ENCODE data around the gene PKP4.

PKP4 gene

DNA sequence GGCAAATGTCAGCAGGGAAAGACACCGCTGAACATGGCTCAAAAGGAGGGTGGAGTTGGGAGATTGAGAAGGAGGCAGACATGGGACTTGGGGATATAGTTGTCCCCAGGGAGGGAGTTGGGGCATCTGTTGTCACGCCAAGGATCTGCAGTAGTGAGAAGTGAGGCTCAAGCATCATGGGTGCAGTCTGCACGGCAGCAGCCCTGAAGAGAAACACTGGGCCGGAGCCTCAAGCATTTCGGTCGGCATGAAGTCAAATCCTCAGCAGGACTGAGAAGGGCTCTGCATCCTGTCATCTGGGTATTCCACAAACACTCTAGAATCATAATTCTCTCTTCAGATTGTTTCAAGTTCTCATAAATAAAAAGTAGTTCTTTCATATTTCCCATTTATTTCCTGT, 205.7 kb downstream of the PKP4 start:
- H3K9me3 ChIP-seq: no peaks in the 10 kb centered on the region

DNA sequence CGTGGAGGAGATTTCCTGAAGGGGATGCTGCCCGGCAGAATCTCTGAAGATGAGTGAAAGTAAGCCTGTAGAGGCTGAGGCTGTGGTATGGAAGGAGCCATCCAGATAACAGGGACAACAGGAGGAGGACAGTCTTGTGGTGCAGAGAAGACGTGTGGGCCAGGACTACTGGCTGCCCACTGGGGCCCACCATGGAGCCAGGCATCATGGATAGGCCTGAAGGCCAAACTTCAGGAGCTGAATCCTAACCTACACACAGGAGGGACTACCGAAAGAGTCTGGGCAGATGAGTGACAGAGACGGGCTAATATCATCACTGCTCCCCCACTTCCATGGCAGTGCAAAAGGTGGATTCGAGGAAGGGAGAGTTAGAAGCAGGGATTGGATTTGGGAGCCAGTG, 207.0 kb downstream of the PKP4 start:
- DNase-seq: no peak
- H3K4me3 ChIP-seq (ENCODE audit: low read depth, low read length): no peak overlapping the region
- H3K4me1 ChIP-seq: no peaks in the 10 kb centered on the region
- TF ChIP-seq, protein P1, sequence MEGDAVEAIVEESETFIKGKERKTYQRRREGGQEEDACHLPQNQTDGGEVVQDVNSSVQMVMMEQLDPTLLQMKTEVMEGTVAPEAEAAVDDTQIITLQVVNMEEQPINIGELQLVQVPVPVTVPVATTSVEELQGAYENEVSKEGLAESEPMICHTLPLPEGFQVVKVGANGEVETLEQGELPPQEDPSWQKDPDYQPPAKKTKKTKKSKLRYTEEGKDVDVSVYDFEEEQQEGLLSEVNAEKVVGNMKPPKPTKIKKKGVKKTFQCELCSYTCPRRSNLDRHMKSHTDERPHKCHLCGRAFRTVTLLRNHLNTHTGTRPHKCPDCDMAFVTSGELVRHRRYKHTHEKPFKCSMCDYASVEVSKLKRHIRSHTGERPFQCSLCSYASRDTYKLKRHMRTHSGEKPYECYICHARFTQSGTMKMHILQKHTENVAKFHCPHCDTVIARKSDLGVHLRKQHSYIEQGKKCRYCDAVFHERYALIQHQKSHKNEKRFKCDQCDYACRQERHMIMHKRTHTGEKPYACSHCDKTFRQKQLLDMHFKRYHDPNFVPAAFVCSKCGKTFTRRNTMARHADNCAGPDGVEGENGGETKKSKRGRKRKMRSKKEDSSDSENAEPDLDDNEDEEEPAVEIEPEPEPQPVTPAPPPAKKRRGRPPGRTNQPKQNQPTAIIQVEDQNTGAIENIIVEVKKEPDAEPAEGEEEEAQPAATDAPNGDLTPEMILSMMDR (IDR thresholded peaks at IDR 0.05; ENCODE audit: low read depth, low read length): no peak
- H3K36me3 ChIP-seq: no peaks in the 10 kb centered on the region
- no peaks in the 10 kb centered on the region for H3K27me3 ChIP-seq
- H3K9me3 ChIP-seq: no peaks in the 10 kb centered on the region

More for the DNA sequence above, 205.7 kb downstream of the PKP4 start:
- TF ChIP-seq, protein P1 (IDR thresholded peaks at IDR 0.05; ENCODE audit: low read depth, low read length): no peak
- no peaks in the 10 kb centered on the region for H3K4me1 ChIP-seq
- H3K27me3 ChIP-seq: no peaks in the 10 kb centered on the region
- no peak for DNase-seq
- no peaks in the 10 kb centered on the region for H3K36me3 ChIP-seq
- no peak overlapping the region for H3K4me3 ChIP-seq (ENCODE audit: low read depth, low read length)

DNA sequence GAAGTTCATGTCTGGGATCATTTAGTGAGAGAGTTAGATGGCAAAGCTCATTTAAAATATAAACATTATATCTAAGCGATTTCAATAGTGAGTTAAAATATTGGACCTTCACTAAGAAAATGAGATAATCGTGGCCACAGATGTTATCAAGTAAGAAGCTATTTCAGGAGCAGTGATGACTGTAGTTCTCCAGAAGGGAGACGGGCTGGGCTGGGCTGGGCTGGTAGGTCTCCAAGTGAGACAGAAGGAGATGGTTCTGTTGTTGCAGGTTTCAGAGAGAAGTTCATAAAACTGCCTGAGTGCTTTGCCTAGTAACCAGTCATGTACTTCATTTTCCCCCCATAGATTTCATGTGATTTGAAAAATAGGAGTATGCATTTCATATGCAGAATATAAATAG, 208.2 kb downstream of the PKP4 start:
- TF ChIP-seq, protein P1 (IDR thresholded peaks at IDR 0.05; ENCODE audit: low read depth, low read length): no peak
- no peak for DNase-seq
- Histone ChIP-seq H3K4me1 (no peaks in the 10 kb centered on the region), H3K4me3 (ENCODE audit: low read depth, low read length) (no peak overlapping the region), H3K27me3 (no peaks in the 10 kb centered on the region), H3K9me3 (no peaks in the 10 kb centered on the region), H3K36me3 (no peaks in the 10 kb centered on the region)

DNA sequence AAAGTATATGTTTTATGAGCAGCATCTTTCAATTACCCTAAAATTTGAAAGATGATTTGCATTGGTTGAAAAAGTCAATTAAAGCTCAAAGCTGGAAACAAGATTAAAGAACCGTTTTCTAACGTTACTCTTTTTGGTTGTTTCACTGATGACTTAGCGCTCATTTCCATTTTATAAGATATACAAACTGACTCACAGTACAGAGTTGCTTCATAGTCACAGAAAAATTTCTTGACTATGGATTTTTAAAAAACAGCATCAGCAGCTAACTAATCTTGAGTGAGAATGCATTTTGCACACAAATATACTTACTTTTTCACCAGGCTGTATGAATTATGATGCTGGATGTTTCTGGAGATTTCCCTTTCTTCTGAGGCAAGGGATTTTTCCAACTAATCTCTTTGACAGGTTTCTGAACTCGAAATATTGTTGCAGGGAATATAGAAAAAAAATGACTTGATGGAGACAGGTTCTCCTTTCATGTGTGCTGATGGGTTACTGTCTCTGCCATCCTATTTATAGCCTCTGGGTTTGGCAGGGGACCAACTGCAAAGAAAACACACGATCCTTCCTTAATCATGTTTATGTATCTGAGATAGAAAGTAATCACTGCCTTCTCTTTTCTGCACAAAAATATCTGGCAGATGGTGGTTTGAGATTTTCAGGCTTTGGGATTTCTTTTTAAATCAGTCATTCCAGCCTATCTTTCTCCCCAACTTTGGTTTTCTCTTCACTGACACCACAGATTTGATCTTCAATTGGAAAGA, 209.0 kb downstream of the PKP4 start:
- DNase-seq: peak; percentile 14
- H3K4me3 ChIP-seq (ENCODE audit: low read depth, low read length): no peak overlapping the region
- TF ChIP-seq, protein P1 (IDR thresholded peaks at IDR 0.05; ENCODE audit: low read depth, low read length): no peak
- H3K4me1 ChIP-seq: no peaks in the 10 kb centered on the region
- H3K27me3 ChIP-seq: no peaks in the 10 kb centered on the region
- H3K9me3 ChIP-seq: no peaks in the 10 kb centered on the region
- no peaks in the 10 kb centered on the region for H3K36me3 ChIP-seq

DNA sequence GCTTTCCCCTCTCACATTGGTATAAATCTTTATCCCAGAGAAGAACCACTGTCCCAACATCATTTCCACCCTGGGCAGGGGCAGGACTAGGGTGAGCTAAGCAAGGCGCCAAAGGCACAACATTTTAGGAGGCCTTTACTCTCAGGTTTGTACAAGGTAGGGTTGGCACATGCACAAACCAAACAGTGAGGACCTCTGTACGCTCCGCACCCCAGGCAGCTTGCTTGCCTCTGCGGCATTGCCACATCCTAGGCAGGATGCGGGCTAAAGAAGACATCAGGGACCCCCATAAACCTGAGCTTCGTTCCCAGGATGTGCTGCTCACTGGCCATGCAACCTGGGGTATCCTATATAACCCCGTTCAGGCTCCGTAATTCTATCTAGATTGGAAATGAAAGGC, 210.2 kb downstream of the PKP4 start:
- TF ChIP-seq, protein P1 (IDR thresholded peaks at IDR 0.05; ENCODE audit: low read depth, low read length): no peak
- no peak for DNase-seq
- Histone ChIP-seq H3K4me1 (peaks cover 2% of the 10 kb centered on the region; the same call in 1 of the 2 replicates), H3K27me3 (no peaks in the 10 kb centered on the region), H3K36me3 (no peaks in the 10 kb centered on the region), H3K4me3 (ENCODE audit: low read depth, low read length) (no peak overlapping the region), H3K9me3 (no peaks in the 10 kb centered on the region)

DNA sequence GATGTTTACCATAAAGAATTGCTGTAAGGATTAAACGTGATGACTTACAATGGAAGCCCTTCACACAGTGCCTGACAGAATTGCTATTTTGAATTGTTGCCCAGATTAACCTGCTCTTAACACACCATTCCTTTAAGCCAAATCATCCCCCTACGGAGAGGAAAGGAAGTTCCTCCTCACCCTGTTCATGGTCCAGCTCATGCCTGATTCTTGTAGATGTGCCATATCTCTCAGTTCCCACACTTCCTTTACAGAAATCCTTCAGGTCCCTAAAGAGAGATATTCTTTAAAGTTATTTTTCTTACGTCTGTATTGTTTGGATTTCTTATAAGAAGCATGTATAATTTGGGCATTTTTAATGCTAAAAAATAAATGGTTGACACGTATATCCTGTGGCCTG, 210.8 kb downstream of the PKP4 start:
- TF ChIP-seq, protein P1 (IDR thresholded peaks at IDR 0.05; ENCODE audit: low read depth, low read length): no peak
- H3K36me3 ChIP-seq: no peaks in the 10 kb centered on the region

More for the DNA sequence above, 210.8 kb downstream of the PKP4 start:
- Histone ChIP-seq H3K4me1 (peaks cover 2% of the 10 kb centered on the region; the same call in 1 of the 2 replicates), H3K9me3 (no peaks in the 10 kb centered on the region), H3K4me3 (ENCODE audit: low read depth, low read length) (no peak overlapping the region), H3K27me3 (no peaks in the 10 kb centered on the region)
- DNase-seq: no peak

Measured in BE2C (cell line).